SK-N-SH (cell line): ENCODE results near the gene MARCHF3. TPM values are rescaled to one million over a fixed set of nuclear protein-coding genes. Genes with fewer than 3 reads are reported as not detected.

Experiments used
- CTCF ChIA-PET: fragments of 300-600, 350-600 bp; formaldehyde crosslinking; extraction: SDS; loops from one replicate; lab custom pipeline; 2021; lab: Yijun Ruan, JAX
- POLR2A ChIA-PET: fragments of 350-600 bp; sonication (Branson Sonifier 250); formaldehyde crosslinking; extraction: SDS; loops from one replicate; lab custom pipeline; 2020; ENCODE audit warnings: antibody characterized with exemption, inconsistent platforms; lab: Yijun Ruan, JAX
- DNase-seq: peaks from one replicate; pipeline ENCODE4 v3.0.0; 2012
- H2AFZ ChIP-seq: fragments of 200-600 bp; sonication (generic); 2 replicates; pipeline ENCODE4 v1.8.1; 2016; ENCODE audit warnings: antibody characterized with exemption, mild to moderate bottlenecking, low read depth
- H3F3A ChIP-seq: fragments of 200-600 bp; sonication (generic); replicated peaks from 2 replicates; pipeline ENCODE3; 2016; ENCODE audit warnings: antibody characterized with exemption, mild to moderate bottlenecking; ENCODE audit not compliant: insufficient read depth
- H3K27ac ChIP-seq, 2 experiments: fragments of 200-500 bp in 1 of 2; fragments of 200-600 bp in 1 of 2; sonication (Bioruptor generic) in 1 of 2; sonication (generic), shearing (Covaris generic) in 1 of 2; 2 replicates each; pipeline versions ENCODE4 v1.5.1 to v1.6.1; 2014 to 2016; ENCODE audit warnings: low read depth in 2 of 2, inconsistent platforms in 1 of 2, low read length in 1 of 2, mild to moderate bottlenecking in 1 of 2, mixed read lengths in 1 of 2
- H3K27me3 ChIP-seq: fragments of 200-600 bp; sonication (generic), shearing (Covaris generic); 2 replicates; pipeline ENCODE4 v1.6.1; 2016; ENCODE audit warnings: mixed run types; ENCODE audit not compliant: insufficient read depth
- H3K36me3 ChIP-seq, 2 experiments: fragments of 200-500 bp in 1 of 2; fragments of 200-600 bp in 1 of 2; sonication (Bioruptor generic) in 1 of 2; sonication (generic) in 1 of 2; replicated peaks in 1 of 2; 2 replicates each; pipeline versions ENCODE3 to v1.5.1; 2014 to 2016; ENCODE audit warnings: low read length in 1 of 2, mild to moderate bottlenecking in 1 of 2; ENCODE audit not compliant: insufficient read depth in 2 of 2, control insufficient read depth in 1 of 2
- H3K4me1 ChIP-seq, 2 experiments: fragments of 200-500 bp in 1 of 2; fragments of 200-600 bp in 1 of 2; sonication (Bioruptor generic) in 1 of 2; sonication (generic), shearing (Covaris generic) in 1 of 2; 2 replicates each; pipeline versions ENCODE4 v1.5.1 to v1.6.1; 2014 to 2016; ENCODE audit warnings: low read depth in 1 of 2, low read length in 1 of 2, mixed run types in 1 of 2; ENCODE audit not compliant: insufficient read depth in 2 of 2, control insufficient read depth in 1 of 2
- H3K4me2 ChIP-seq: fragments of 200-600 bp; sonication (generic), shearing (Covaris generic); 2 replicates; pipeline ENCODE4 v1.6.1; 2017; ENCODE audit warnings: mixed run types
- H3K4me3 ChIP-seq, 2 experiments: fragments of 200-500 bp in 1 of 2; fragments of 200-600 bp in 1 of 2; sonication (Bioruptor generic) in 1 of 2; sonication (generic), shearing (Covaris generic) in 1 of 2; 2 replicates each; pipeline versions ENCODE4 v1.5.1 to v1.8.1; 2014 to 2016; ENCODE audit warnings: low read depth in 2 of 2, inconsistent platforms in 1 of 2, low read length in 1 of 2, mild to moderate bottlenecking in 1 of 2, mixed read lengths in 1 of 2, moderate library complexity in 1 of 2
- H3K79me2 ChIP-seq: fragments of 200-600 bp; sonication (generic); 2 replicates; pipeline ENCODE4 v1.8.1; 2017; ENCODE audit warnings: mild to moderate bottlenecking; ENCODE audit not compliant: insufficient read depth
- H3K9ac ChIP-seq: fragments of 200-600 bp; sonication (generic); 2 replicates; pipeline ENCODE4 v1.6.1; 2017; ENCODE audit warnings: mixed run types
- H3K9me2 ChIP-seq: fragments of 200-600 bp; sonication (generic); 2 replicates; pipeline ENCODE4 v1.6.1; 2017; ENCODE audit warnings: mixed run types
- H3K9me3 ChIP-seq: fragments of 200-600 bp; sonication (generic); 2 replicates; pipeline ENCODE4 v1.6.1; 2017; ENCODE audit warnings: mixed run types, mild to moderate bottlenecking, moderate library complexity
- H4K20me1 ChIP-seq: fragments of 200-600 bp; sonication (generic); 2 replicates; pipeline ENCODE4 v1.6.1; 2017; ENCODE audit warnings: mild to moderate bottlenecking, mixed run types; ENCODE audit not compliant: insufficient read depth
- CHD2 ChIP-seq: fragments of 150-350 bp; IDR thresholded peaks from 2 replicates; pipeline ENCODE4 v1.6.1; 2018; ENCODE audit warnings: low read length; ENCODE audit not compliant: partially characterized antibody
- ELF1 ChIP-seq: IDR thresholded peaks from 2 replicates; pipeline ENCODE4 v1.4.0; 2012
- EP300 ChIP-seq, 2 experiments: IDR thresholded peaks; 2 replicates each; pipeline versions ENCODE4 v1.4.0 to v1.6.1; 2012; ENCODE audit warnings: borderline replicate concordance in 1 of 2, low read depth in 1 of 2, low read length in 1 of 2
- FOSL2 ChIP-seq: IDR thresholded peaks from 2 replicates; pipeline ENCODE4 v1.4.0; 2012; ENCODE audit warnings: low read depth, mild to moderate bottlenecking, moderate library complexity, borderline replicate concordance
- FOXJ3 ChIP-seq: sonication (generic); formaldehyde crosslinking; IDR thresholded peaks from 2 replicates; pipeline ENCODE4 v1.5.1; 2020; ENCODE audit warnings: mild to moderate bottlenecking, missing genetic modification reagents
- FOXM1 ChIP-seq: IDR thresholded peaks from 2 replicates; pipeline ENCODE4 v1.4.0; 2012; ENCODE audit warnings: low read depth, mild to moderate bottlenecking
- GABPA ChIP-seq: IDR thresholded peaks from 2 replicates; pipeline ENCODE4 v1.4.0; 2012; ENCODE audit warnings: low read depth, mild to moderate bottlenecking
- GATA2 ChIP-seq: sonication (generic); formaldehyde crosslinking; IDR thresholded peaks from 2 replicates; pipeline ENCODE4 v1.5.0; 2020; ENCODE audit warnings: mild to moderate bottlenecking, missing genetic modification reagents
- JUND ChIP-seq: IDR thresholded peaks from 2 replicates; pipeline ENCODE4 v1.4.0; 2012
- MEF2A ChIP-seq: IDR thresholded peaks from 2 replicates; pipeline ENCODE4 v1.4.0; 2012; ENCODE audit warnings: low read depth, borderline replicate concordance
- MXI1 ChIP-seq: IDR thresholded peaks from 2 replicates; pipeline ENCODE4 v1.6.1; 2012; ENCODE audit warnings: mild to moderate bottlenecking, low read depth, low read length, improper control_type of control experiment
- NFIC ChIP-seq: IDR thresholded peaks from 2 replicates; pipeline ENCODE4 v1.4.0; 2012; ENCODE audit warnings: borderline replicate concordance
- POLR2AphosphoS5 ChIP-seq: IDR thresholded peaks from 2 replicates; pipeline ENCODE4 v1.6.1; 2012; ENCODE audit warnings: low read depth, low read length
- RAD21 ChIP-seq: IDR thresholded peaks from 2 replicates; pipeline ENCODE4 v1.6.1; 2012; ENCODE audit warnings: mild to moderate bottlenecking, low read length
- RCOR1 ChIP-seq: fragments of 150-350 bp; IDR thresholded peaks from 2 replicates; pipeline ENCODE4 v1.6.1; 2017; ENCODE audit warnings: antibody characterized with exemption, low read length
- RFX5 ChIP-seq: IDR thresholded peaks from 2 replicates; pipeline ENCODE4 v1.6.1; 2012; ENCODE audit warnings: mild to moderate bottlenecking, improper control_type of control experiment, low read length
- RXRA ChIP-seq: IDR thresholded peaks from 2 replicates; pipeline ENCODE4 v1.4.0; 2012; ENCODE audit warnings: low read depth, mild to moderate bottlenecking, borderline replicate concordance
- SIN3A ChIP-seq: IDR thresholded peaks from 2 replicates; pipeline ENCODE4 v1.6.1; 2012; ENCODE audit warnings: low read depth, mild to moderate bottlenecking, low read length, moderate library complexity, borderline replicate concordance
- SMC3 ChIP-seq: IDR thresholded peaks from 2 replicates; pipeline ENCODE4 v1.6.1; 2012; ENCODE audit warnings: low read depth, low read length, improper control_type of control experiment
- TCF12 ChIP-seq: IDR thresholded peaks from 2 replicates; pipeline ENCODE4 v1.4.0; 2012
- TEAD4 ChIP-seq: IDR thresholded peaks from 2 replicates; pipeline ENCODE4 v1.4.0; 2012; ENCODE audit warnings: mild to moderate bottlenecking, borderline replicate concordance; ENCODE audit not compliant: insufficient read depth
- YY1 ChIP-seq: IDR thresholded peaks from 2 replicates; pipeline ENCODE4 v1.4.0; 2012; ENCODE audit warnings: low read depth, mild to moderate bottlenecking
- WGBS: methylation state at CpG from one replicate; pipeline ENCODE4 v1.1.6; 2017; ENCODE audit warnings: low lambda C conversion rate; 5-methylcytosine and 5-hydroxymethylcytosine counted together
- polyA plus RNA-seq, 3 experiments: library from polyadenylated mRNA; depleted of rRNA; stranded (reverse); fragments of >200 nt; gene quantifications; 2 replicates each; pipeline ENCODE4 v1.2.3, GENCODE V29; 2012
- TF ChIP-seq, protein P1 (sequence below): fragments of 200-600 bp; sonication (generic); IDR thresholded peaks from 2 replicates; pipeline ENCODE4 v1.6.1; 2017; ENCODE audit warnings: antibody characterized with exemption, mild to moderate bottlenecking, moderate library complexity
- TF ChIP-seq, protein P2 (sequence below): IDR thresholded peaks from 2 replicates; pipeline ENCODE4 v1.4.0; 2012; ENCODE audit warnings: low read depth, borderline replicate concordance
- TF ChIP-seq, protein P3 (sequence below): IDR thresholded peaks from 2 replicates; pipeline ENCODE4 v1.4.0; 2012; ENCODE audit warnings: low read depth
- TF ChIP-seq, protein P4 (sequence below): fragments of 150-350 bp; IDR thresholded peaks from 2 replicates; pipeline ENCODE4 v1.6.1; 2017; ENCODE audit warnings: antibody characterized with exemption, low read length, low read depth, borderline replicate concordance
- TF ChIP-seq, protein P5 (sequence below): IDR thresholded peaks from 2 replicates; pipeline ENCODE4; 2012

The MARCHF3 gene, protein sequence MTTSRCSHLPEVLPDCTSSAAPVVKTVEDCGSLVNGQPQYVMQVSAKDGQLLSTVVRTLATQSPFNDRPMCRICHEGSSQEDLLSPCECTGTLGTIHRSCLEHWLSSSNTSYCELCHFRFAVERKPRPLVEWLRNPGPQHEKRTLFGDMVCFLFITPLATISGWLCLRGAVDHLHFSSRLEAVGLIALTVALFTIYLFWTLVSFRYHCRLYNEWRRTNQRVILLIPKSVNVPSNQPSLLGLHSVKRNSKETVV
- 21.5 and 32.4 TPM in 2 replicates for polyA plus RNA-seq (2012; rRNA removed)
- 22.5 and 25.9 TPM in 2 replicates for polyA plus RNA-seq (2012; cell fraction: cytosol; rRNA removed)
- 10.0 and 18.4 TPM in 2 replicates for polyA plus RNA-seq (2012; cell fraction: nucleus; rRNA removed)

DNA sequence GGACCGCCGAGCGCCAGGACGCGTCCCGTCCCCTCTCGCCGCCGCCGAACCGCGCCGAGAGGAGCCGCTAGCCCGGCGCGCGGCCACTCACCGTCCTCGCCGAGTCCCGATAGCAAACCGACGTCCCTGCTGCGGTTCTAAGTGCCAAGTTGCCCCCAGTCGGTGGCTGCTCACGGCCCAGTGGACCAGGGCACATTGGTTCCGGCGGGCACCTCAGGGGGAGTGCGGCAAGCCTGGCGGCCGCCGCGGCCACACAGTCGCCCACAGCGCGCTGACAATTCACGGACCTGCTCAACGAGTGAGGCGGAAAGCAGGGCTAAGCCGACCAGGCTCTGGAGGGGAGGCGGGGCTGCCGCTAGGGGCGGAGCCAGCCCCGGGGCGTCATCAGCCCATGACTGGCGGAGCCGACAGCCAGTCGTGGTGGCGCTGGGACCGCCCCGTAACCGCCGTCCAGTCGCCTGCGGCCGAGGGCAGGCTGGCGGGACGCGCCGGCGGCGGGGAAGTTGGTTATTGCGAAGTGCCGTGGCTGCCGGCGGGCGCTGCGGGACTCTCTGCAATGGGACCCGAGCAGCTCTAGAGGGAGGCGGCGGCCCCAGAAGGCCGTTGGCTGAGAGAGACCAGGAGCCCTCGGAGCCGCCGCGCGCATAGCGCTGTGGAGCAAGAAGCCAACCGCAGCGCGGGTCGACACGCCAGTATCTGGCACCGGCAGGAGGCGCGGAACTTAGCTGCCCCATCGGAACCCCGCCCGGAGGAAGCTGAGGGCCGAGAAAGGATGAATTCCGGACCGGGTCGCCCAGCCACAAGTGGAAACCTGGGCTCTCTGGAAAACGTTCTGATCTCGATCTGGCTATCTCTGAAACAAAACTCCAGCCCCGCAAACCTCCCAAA is at the start of gene MARCHF3:
MARCHF3 (minus strand) TSS at position 300 of the 888 bp plus-strand sequence. CDS start 112,387 bp downstream, outside the sequence.
- Histone ChIP-seq H3K9ac (peak within 1 kb of the TSS; percentile 77), H3K36me3 (no peaks in the 10 kb centered on the region), H3K4me2 (peak within 1 kb of the TSS; percentile 87), H3K79me2 (peaks cover 42% of the 10 kb centered on the region), H2AFZ (peak within 1 kb of the TSS; percentile 94), H3K9me3 (no peaks in the 10 kb centered on the region), H3K4me3 (peak within 1 kb of the TSS; percentile 93 to 97), H3K4me1 (peaks cover 8 to 9% of the 10 kb centered on the region in 2 experiments; a peak in 3 of 4 replicates), H3K9me2 (no peaks in the 10 kb centered on the region), H4K20me1 (no peaks in the 10 kb centered on the region), H3K27me3 (no peaks in the 10 kb centered on the region), H3F3A (no peaks in the 10 kb centered on the region), H3K27ac (peak within 1 kb of the TSS; percentile 72 to 88)
- ChIA-PET POLR2A (interaction anchor here (0.6 to 0.9 kb wide), 2 partner anchors 9 to 253 kb away, joined by 3 read pairs; no protein-coding TSS in a partner anchor), CTCF (interaction anchor here (0.8 to 1.4 kb wide), 8 partner anchors 8 to 199 kb away, joined by 3 to 5 read pairs (median 3); no protein-coding TSS in a partner anchor)
- under 1% methylated on average over 15 of the region's 97 CpGs for WGBS
- DNase-seq = peak; percentile 99
- TF ChIP-seq SMC3 = peak; percentile 11; the same call in 1 of the 2 replicates
- TF ChIP-seq, protein P1, sequence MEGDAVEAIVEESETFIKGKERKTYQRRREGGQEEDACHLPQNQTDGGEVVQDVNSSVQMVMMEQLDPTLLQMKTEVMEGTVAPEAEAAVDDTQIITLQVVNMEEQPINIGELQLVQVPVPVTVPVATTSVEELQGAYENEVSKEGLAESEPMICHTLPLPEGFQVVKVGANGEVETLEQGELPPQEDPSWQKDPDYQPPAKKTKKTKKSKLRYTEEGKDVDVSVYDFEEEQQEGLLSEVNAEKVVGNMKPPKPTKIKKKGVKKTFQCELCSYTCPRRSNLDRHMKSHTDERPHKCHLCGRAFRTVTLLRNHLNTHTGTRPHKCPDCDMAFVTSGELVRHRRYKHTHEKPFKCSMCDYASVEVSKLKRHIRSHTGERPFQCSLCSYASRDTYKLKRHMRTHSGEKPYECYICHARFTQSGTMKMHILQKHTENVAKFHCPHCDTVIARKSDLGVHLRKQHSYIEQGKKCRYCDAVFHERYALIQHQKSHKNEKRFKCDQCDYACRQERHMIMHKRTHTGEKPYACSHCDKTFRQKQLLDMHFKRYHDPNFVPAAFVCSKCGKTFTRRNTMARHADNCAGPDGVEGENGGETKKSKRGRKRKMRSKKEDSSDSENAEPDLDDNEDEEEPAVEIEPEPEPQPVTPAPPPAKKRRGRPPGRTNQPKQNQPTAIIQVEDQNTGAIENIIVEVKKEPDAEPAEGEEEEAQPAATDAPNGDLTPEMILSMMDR = peak; percentile 51
- TF ChIP-seq GATA2 (CRISPR knock-in tag) = no peak
- TF ChIP-seq FOXJ3 = no peak
- TF ChIP-seq SIN3A = peak; percentile 48; the same call in 1 of the 2 replicates
- TF ChIP-seq ELF1 = no peak
- TF ChIP-seq, protein P2, sequence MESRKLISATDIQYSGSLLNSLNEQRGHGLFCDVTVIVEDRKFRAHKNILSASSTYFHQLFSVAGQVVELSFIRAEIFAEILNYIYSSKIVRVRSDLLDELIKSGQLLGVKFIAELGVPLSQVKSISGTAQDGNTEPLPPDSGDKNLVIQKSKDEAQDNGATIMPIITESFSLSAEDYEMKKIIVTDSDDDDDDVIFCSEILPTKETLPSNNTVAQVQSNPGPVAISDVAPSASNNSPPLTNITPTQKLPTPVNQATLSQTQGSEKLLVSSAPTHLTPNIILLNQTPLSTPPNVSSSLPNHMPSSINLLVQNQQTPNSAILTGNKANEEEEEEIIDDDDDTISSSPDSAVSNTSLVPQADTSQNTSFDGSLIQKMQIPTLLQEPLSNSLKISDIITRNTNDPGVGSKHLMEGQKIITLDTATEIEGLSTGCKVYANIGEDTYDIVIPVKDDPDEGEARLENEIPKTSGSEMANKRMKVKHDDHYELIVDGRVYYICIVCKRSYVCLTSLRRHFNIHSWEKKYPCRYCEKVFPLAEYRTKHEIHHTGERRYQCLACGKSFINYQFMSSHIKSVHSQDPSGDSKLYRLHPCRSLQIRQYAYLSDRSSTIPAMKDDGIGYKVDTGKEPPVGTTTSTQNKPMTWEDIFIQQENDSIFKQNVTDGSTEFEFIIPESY = no peak
- peak in 1 of 2 experiments; percentile 6; a peak in 1 of 4 replicates for TF ChIP-seq EP300 (IDR thresholded peaks at IDR 0.05; ENCODE audit: borderline replicate concordance in 1 of 2, low read depth in 1 of 2, low read length in 1 of 2)
- peak; percentile 95 for TF ChIP-seq POLR2AphosphoS5
- no peak for TF ChIP-seq TEAD4
- no peak for TF ChIP-seq RXRA
- no peak for TF ChIP-seq YY1
- no peak for TF ChIP-seq NFIC
- TF ChIP-seq RAD21 = peak; percentile 9; the same call in 1 of the 2 replicates
- TF ChIP-seq GABPA = no peak
- TF ChIP-seq, protein P3, sequence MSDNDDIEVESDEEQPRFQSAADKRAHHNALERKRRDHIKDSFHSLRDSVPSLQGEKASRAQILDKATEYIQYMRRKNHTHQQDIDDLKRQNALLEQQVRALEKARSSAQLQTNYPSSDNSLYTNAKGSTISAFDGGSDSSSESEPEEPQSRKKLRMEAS = peak; percentile 69
- no peak for TF ChIP-seq FOXM1
- no peak for TF ChIP-seq FOSL2
- no peak for TF ChIP-seq RCOR1
- TF ChIP-seq MXI1 = peak; percentile 17; the same call in 1 of the 2 replicates
- TF ChIP-seq TCF12 = no peak
- TF ChIP-seq CHD2 = peak; percentile 50
- TF ChIP-seq RFX5 = no peak
- TF ChIP-seq MEF2A = no peak
- TF ChIP-seq JUND = no peak
- TF ChIP-seq, protein P4, sequence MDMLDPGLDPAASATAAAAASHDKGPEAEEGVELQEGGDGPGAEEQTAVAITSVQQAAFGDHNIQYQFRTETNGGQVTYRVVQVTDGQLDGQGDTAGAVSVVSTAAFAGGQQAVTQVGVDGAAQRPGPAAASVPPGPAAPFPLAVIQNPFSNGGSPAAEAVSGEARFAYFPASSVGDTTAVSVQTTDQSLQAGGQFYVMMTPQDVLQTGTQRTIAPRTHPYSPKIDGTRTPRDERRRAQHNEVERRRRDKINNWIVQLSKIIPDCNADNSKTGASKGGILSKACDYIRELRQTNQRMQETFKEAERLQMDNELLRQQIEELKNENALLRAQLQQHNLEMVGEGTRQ = no peak
- TF ChIP-seq, protein P5, sequence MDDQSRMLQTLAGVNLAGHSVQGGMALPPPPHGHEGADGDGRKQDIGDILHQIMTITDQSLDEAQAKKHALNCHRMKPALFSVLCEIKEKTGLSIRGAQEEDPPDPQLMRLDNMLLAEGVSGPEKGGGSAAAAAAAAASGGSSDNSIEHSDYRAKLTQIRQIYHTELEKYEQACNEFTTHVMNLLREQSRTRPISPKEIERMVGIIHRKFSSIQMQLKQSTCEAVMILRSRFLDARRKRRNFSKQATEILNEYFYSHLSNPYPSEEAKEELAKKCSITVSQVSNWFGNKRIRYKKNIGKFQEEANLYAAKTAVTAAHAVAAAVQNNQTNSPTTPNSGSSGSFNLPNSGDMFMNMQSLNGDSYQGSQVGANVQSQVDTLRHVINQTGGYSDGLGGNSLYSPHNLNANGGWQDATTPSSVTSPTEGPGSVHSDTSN = peak; percentile 99
